ENCODE results near the gene CRIP3. TPM values are rescaled to one million over a fixed set of nuclear protein-coding genes. Genes with fewer than 3 reads are reported as not detected.

CRIP3 gene
- total and polyA plus RNA-seq, 4 donors = 1.1 to 9.5 (median 2.4) TPM

GRCh38 chr6:43267619-43268354, 40.8 kb downstream of the CRIP3 start:
- 32% methylated on average over 7 of the region's 7 CpGs for WGBS
- Histone ChIP-seq H3K9ac (ENCODE audit: low read depth in 1 of 2, low read length in 2 of 2) (peak overlapping the region; percentile 18 to 28), H3K4me1 (ENCODE audit: control insufficient read depth in 4 of 4, insufficient read depth in 4 of 4, low read length in 3 of 4) (peaks cover 17 to 79% (median 61%) of the 10 kb centered on the region in 4 donors), H3K27ac (ENCODE audit: low read depth in 1 of 2, low read length in 2 of 2) (peak overlapping the region; percentile 81 to 92), H3K36me3 (ENCODE audit: control insufficient read depth in 4 of 4, insufficient read depth in 3 of 4, low read depth in 1 of 4, low read length in 3 of 4) (no peaks in the 10 kb centered on the region), H3K4me3 (ENCODE audit: low read depth in 1 of 3, low read length in 3 of 3) (peak overlapping the region in 1 of 3 donors; percentile 20), H3K27me3 (ENCODE audit: control insufficient read depth in 4 of 4, insufficient read depth in 4 of 4, low read length in 3 of 4) (no peaks in the 10 kb centered on the region), H3K9me3 (ENCODE audit: control insufficient read depth in 4 of 4, low read length in 3 of 4) (no peaks in the 10 kb centered on the region)
- TF ChIP-seq EGR1 (IDR thresholded peaks at IDR 0.05; ENCODE audit: low read depth in 2 of 2) (peak in 1 of 2 donors; percentile 89), JUND (IDR thresholded peaks at IDR 0.05) (peak; percentile 79 to 86), GABPA (IDR thresholded peaks at IDR 0.05 in 1 of 2, conservative IDR thresholded peaks at IDR 0.05 in 1 of 2) (peak in 1 of 2 donors; percentile 49), NR2F2 (IDR thresholded peaks at IDR 0.05) (peak; percentile 85), REST (IDR thresholded peaks at IDR 0.05) (peak; percentile 43), FOXA2 (IDR thresholded peaks at IDR 0.05) (peak; percentile 94), HNF4A (conservative IDR thresholded peaks at IDR 0.05) (peak; percentile 98 to 99), RAD21 (IDR thresholded peaks at IDR 0.05) (peak; percentile 55 to 69), ZBTB33 (IDR thresholded peaks at IDR 0.05) (peak; percentile 90), CTCF (IDR thresholded peaks at IDR 0.05; ENCODE audit: low read depth, low read length, missing input control) (no peak), TAF1 (conservative IDR thresholded peaks at IDR 0.05) (peak; percentile 66), MAX (IDR thresholded peaks at IDR 0.05) (peak; percentile 93), RXRA (IDR thresholded peaks at IDR 0.05) (peak; percentile 99 to 100), HNF4G (IDR thresholded peaks at IDR 0.05) (peak; percentile 94), FOXA1 (IDR thresholded peaks at IDR 0.05) (peak; percentile 90), ATF3 (IDR thresholded peaks at IDR 0.05) (peak; percentile 50), YY1 (IDR thresholded peaks at IDR 0.05) (peak; percentile 77), SP1 (IDR thresholded peaks at IDR 0.05) (peak; percentile 99)
- peak; percentile 68 for DNase-seq (ENCODE audit: low spot score)
